CD4-positive, CD25-positive, alpha-beta regulatory T cell (primary cell): ENCODE measurements around the gene DNAJC5G. TPM values are rescaled to one million over a fixed set of nuclear protein-coding genes. Genes with fewer than 3 reads are reported as not detected.

Experiments used
- ATAC-seq, 2 donors: fragments of 150-1000 bp; cut with Tn5 transposase; one replicate each; pipeline ENCODE4 v1.10.0; 2021; ENCODE audit warnings: low read depth in 2 of 2, moderate number of reproducible peaks in 2 of 2, moderate library complexity in 1 of 2
- DNase-seq, 3 donors: peaks; one replicate each; pipeline versions ENCODE4 v3.0.0 to v3.0.0-alpha.2; 2012 to 2022; ENCODE audit warnings: mixed read lengths in 1 of 3
- H3K27ac ChIP-seq: one replicate; pipeline ENCODE4 v1.7.0; 2013; ENCODE audit warnings: mild to moderate bottlenecking, low read length; ENCODE audit not compliant: insufficient read depth, poor library complexity, severe bottlenecking
- H3K27me3 ChIP-seq: one replicate; pipeline ENCODE4 v1.7.0; 2013; ENCODE audit warnings: low read length; ENCODE audit not compliant: control insufficient read depth, insufficient read depth
- H3K36me3 ChIP-seq: one replicate; pipeline ENCODE4 v1.7.0; 2013; ENCODE audit warnings: mild to moderate bottlenecking, low read length, moderate library complexity; ENCODE audit not compliant: control insufficient read depth, insufficient read depth
- H3K4me1 ChIP-seq: 2 replicates; pipeline ENCODE4 v1.7.0; 2013; ENCODE audit warnings: mild to moderate bottlenecking, low read length; ENCODE audit not compliant: insufficient read depth, control insufficient read depth, poor library complexity, severe bottlenecking
- H3K4me3 ChIP-seq: one replicate; pipeline ENCODE4 v1.7.0; 2013; ENCODE audit warnings: low read depth, mild to moderate bottlenecking, low read length, moderate library complexity
- H3K9me3 ChIP-seq, 2 experiments: 1 replicate in 1 of 2; 2 replicates in 1 of 2; pipeline ENCODE4 v1.7.0; 2013; ENCODE audit warnings: low read length in 2 of 2, mild to moderate bottlenecking in 1 of 2, moderate library complexity in 1 of 2; ENCODE audit not compliant: control insufficient read depth in 2 of 2
- H3K27ac Mint-ChIP-seq, 3 donors: one replicate each; pipeline ENCODE4 v1.8.0; 2020 to 2022; ENCODE audit warnings: mild to moderate bottlenecking in 3 of 3, mixed read lengths in 3 of 3, moderate library complexity in 2 of 3
- H3K27me3 Mint-ChIP-seq: one replicate; pipeline ENCODE4 v1.8.0; 2022; ENCODE audit warnings: mild to moderate bottlenecking, mixed read lengths
- H3K36me3 Mint-ChIP-seq: one replicate; pipeline ENCODE4 v1.8.0; 2020; ENCODE audit warnings: mixed read lengths
- H3K4me1 Mint-ChIP-seq, 4 donors: one replicate each; pipeline ENCODE4 v1.8.0; 2020 to 2022; ENCODE audit warnings: mixed read lengths in 4 of 4, mild to moderate bottlenecking in 1 of 4
- H3K4me3 Mint-ChIP-seq, 4 donors: one replicate each; pipeline ENCODE4 v1.8.0; 2020 to 2022; ENCODE audit warnings: mild to moderate bottlenecking in 4 of 4, mixed read lengths in 4 of 4, moderate library complexity in 3 of 4
- H3K9me3 Mint-ChIP-seq, 7 donors: one replicate each; pipeline ENCODE4 v1.8.0; 2020 to 2022; ENCODE audit warnings: mixed read lengths in 7 of 7, mild to moderate bottlenecking in 3 of 7, moderate library complexity in 2 of 7
- polyA plus RNA-seq, 4 donors: library from polyadenylated mRNA; unstranded; fragments of 300-500 nt; fragmentation: Illumina TruSeq; gene quantifications; one replicate each; pipeline ENCODE4 v1.2.3, GENCODE V29; 2021
- total RNA-seq: library from RNA; stranded (reverse); gene quantifications from one replicate; pipeline ENCODE4 v1.2.3, GENCODE V29; 2022

DNAJC5G gene
- total and polyA plus RNA-seq, 5 donors from 2014 or later, result not detected

- peaks cover 0 to 2% (median 0%) of the 10 kb centered on the region in 4 donors for H3K4me1 Mint-ChIP-seq
- no peak overlapping the region for H3K4me3 Mint-ChIP-seq
- Histone ChIP-seq H3K36me3 (peaks cover 31% of the 10 kb centered on the region), H3K27ac (no peak overlapping the region), H3K4me3 (no peak overlapping the region), H3K27me3 (no peaks in the 10 kb centered on the region), H3K9me3 (no peaks in the 10 kb centered on the region), H3K4me1 (peaks cover 10% of the 10 kb centered on the region)
- DNase-seq (no peak), ATAC-seq (no peak)
- H3K27me3 Mint-ChIP-seq, result peaks cover 4% of the 10 kb centered on the region
- no peaks in the 10 kb centered on the region for H3K9me3 Mint-ChIP-seq
- peaks cover 5% of the 10 kb centered on the region for H3K36me3 Mint-ChIP-seq
- peak overlapping the region in 1 of 3 donors; percentile 17 for H3K27ac Mint-ChIP-seq
Observed at GRCh38 chr2:27245626-27246025, 29.6 kb upstream of the DNAJC5G start.

GRCh38 chr2:27247893-27248292 lies 27.3 kb upstream of the DNAJC5G start:
- Histone ChIP-seq H3K36me3 (peaks cover 13% of the 10 kb centered on the region), H3K9me3 (no peaks in the 10 kb centered on the region), H3K27ac (no peak overlapping the region), H3K4me3 (no peak overlapping the region), H3K27me3 (no peaks in the 10 kb centered on the region), H3K4me1 (peaks cover 7% of the 10 kb centered on the region)
- DNase-seq, result no peak
- H3K27me3 Mint-ChIP-seq, result peaks cover 11% of the 10 kb centered on the region
- H3K36me3 Mint-ChIP-seq, result peaks cover 5% of the 10 kb centered on the region
- H3K27ac Mint-ChIP-seq, result peak overlapping the region in 1 of 3 donors; percentile 74
- no peak overlapping the region for H3K4me3 Mint-ChIP-seq
- no peaks in the 10 kb centered on the region for H3K9me3 Mint-ChIP-seq
- no peaks in the 10 kb centered on the region for H3K4me1 Mint-ChIP-seq
- ATAC-seq, result no peak

DNA sequence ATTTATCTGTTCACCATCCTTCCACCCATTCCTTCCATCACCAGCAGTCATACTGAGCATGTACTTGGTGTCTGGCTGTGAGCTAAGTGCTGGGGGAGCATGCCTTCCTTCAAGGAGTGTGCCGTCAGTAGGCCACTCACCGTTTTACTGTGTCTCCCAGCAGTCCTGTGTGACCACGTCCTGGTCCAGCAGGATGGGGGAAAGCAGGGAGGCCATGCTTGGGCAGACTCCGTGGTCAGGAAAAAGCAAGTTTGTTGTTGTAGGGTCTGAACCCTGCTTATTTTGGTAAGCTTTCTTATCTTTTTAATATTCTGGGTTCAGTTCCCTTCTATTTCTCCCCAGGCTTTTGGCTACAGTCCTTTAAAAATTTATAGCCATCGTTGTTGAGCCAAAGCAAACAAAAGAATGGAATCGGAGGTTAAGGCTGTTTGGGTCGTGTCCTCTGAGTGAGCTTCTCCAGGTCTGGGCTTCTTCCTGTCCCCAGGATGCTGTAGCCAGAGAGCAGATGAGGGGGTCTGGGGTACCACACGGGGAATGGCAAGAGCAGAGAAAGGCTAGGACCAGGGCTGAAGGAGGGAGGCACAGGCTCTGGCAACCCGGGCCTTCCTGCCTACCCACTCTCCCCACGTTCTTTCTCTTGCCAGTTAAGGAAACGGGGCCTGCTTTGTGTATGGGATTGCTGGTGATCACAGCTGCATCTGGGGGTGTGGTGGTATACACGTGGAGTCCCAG lies 25.9 kb upstream of the DNAJC5G start:
- H3K9me3 Mint-ChIP-seq, result no peaks in the 10 kb centered on the region
- no peaks in the 10 kb centered on the region for H3K9me3 ChIP-seq
- H3K4me1 ChIP-seq, result peaks cover 7% of the 10 kb centered on the region
- H3K27me3 ChIP-seq, result no peaks in the 10 kb centered on the region
- H3K27me3 Mint-ChIP-seq, result peaks cover 25% of the 10 kb centered on the region
- H3K27ac ChIP-seq, result no peak overlapping the region
- H3K27ac Mint-ChIP-seq, result no peak overlapping the region
- peaks cover 1% of the 10 kb centered on the region for H3K36me3 Mint-ChIP-seq
- no peak overlapping the region for H3K4me3 ChIP-seq
- H3K36me3 ChIP-seq, result peaks cover under 1% of the 10 kb centered on the region
- no peak for DNase-seq
- no peak for ATAC-seq
- no peak overlapping the region for H3K4me3 Mint-ChIP-seq
- no peaks in the 10 kb centered on the region for H3K4me1 Mint-ChIP-seq

- H3K36me3 ChIP-seq, result no peaks in the 10 kb centered on the region
- Mint-ChIP-seq H3K9me3 (no peaks in the 10 kb centered on the region), H3K27ac (no peak overlapping the region), H3K27me3 (peaks cover 27% of the 10 kb centered on the region), H3K36me3 (no peaks in the 10 kb centered on the region), H3K4me1 (no peaks in the 10 kb centered on the region), H3K4me3 (no peak overlapping the region)
- DNase-seq, result peak in 1 of 3 donors; percentile 51
- no peaks in the 10 kb centered on the region for H3K27me3 ChIP-seq
- H3K4me1 ChIP-seq, result peaks cover 7% of the 10 kb centered on the region
- H3K27ac ChIP-seq, result no peak overlapping the region
- no peak overlapping the region for H3K4me3 ChIP-seq
- no peaks in the 10 kb centered on the region for H3K9me3 ChIP-seq
- ATAC-seq, result peak; percentile 37 to 46
Observed at GRCh38 chr2:27249891-27250651, 25.2 kb upstream of the DNAJC5G start.

- Mint-ChIP-seq H3K27ac (no peak overlapping the region), H3K4me1 (no peaks in the 10 kb centered on the region), H3K9me3 (no peaks in the 10 kb centered on the region), H3K4me3 (no peak overlapping the region), H3K27me3 (peaks cover 31% of the 10 kb centered on the region), H3K36me3 (no peaks in the 10 kb centered on the region)
- Histone ChIP-seq H3K36me3 (no peaks in the 10 kb centered on the region), H3K27me3 (peaks cover under 1% of the 10 kb centered on the region), H3K4me1 (peaks cover 7% of the 10 kb centered on the region), H3K27ac (no peak overlapping the region), H3K4me3 (no peak overlapping the region), H3K9me3 (no peaks in the 10 kb centered on the region)
- no peak for DNase-seq
- no peak for ATAC-seq
Observed at GRCh38 chr2:27250652-27251379, 24.4 kb upstream of the DNAJC5G start.

DNA sequence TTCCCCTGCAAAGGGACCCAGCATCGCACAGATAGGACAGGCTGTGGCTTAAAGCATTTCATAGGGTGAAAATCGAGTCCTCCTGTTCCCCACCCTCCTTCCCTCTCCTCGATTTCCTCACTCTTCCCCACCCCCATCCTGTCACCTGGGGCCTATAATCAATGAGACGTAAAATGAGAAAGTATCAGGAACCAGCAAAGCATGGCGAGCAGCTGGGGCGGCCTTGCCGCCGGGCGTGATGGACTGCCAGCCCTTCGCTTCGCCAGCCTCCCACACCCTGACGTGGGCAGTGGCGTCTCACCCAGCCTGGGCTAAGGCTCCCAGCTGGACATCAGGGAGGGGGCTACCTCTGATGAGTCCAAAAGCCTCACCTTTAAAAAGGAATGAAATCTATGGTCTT lies 23.5 kb upstream of the DNAJC5G start:
- Mint-ChIP-seq H3K9me3 (peaks cover 0 to 2% (median 0%) of the 10 kb centered on the region in 7 donors), H3K27ac (no peak overlapping the region), H3K36me3 (no peaks in the 10 kb centered on the region), H3K4me3 (no peak overlapping the region), H3K4me1 (no peaks in the 10 kb centered on the region), H3K27me3 (peaks cover 35% of the 10 kb centered on the region)
- no peaks in the 10 kb centered on the region for H3K9me3 ChIP-seq
- DNase-seq (no peak), ATAC-seq (no peak)
- no peaks in the 10 kb centered on the region for H3K36me3 ChIP-seq
- H3K27me3 ChIP-seq, result peaks cover 4% of the 10 kb centered on the region
- peaks cover 7% of the 10 kb centered on the region for H3K4me1 ChIP-seq
- H3K27ac ChIP-seq, result no peak overlapping the region
- H3K4me3 ChIP-seq, result no peak overlapping the region

GRCh38 chr2:27255187-27255586 lies 20.0 kb upstream of the DNAJC5G start:
- DNase-seq, result no peak
- Mint-ChIP-seq H3K27ac (no peak overlapping the region), H3K4me3 (no peak overlapping the region), H3K4me1 (no peaks in the 10 kb centered on the region), H3K36me3 (no peaks in the 10 kb centered on the region), H3K27me3 (peaks cover 51% of the 10 kb centered on the region), H3K9me3 (peaks cover 0 to 3% (median 0%) of the 10 kb centered on the region in 7 donors)
- Histone ChIP-seq H3K36me3 (no peaks in the 10 kb centered on the region), H3K4me3 (no peak overlapping the region), H3K9me3 (no peaks in the 10 kb centered on the region), H3K27me3 (peaks cover 7% of the 10 kb centered on the region), H3K27ac (no peak overlapping the region), H3K4me1 (peaks cover 4% of the 10 kb centered on the region)
- ATAC-seq, result no peak
